ENCODE data around the gene PRSS21.
A peak's percentile ranks its signal among the peaks of the same experiment; 100 is the strongest.

PRSS21 gene

DNA sequence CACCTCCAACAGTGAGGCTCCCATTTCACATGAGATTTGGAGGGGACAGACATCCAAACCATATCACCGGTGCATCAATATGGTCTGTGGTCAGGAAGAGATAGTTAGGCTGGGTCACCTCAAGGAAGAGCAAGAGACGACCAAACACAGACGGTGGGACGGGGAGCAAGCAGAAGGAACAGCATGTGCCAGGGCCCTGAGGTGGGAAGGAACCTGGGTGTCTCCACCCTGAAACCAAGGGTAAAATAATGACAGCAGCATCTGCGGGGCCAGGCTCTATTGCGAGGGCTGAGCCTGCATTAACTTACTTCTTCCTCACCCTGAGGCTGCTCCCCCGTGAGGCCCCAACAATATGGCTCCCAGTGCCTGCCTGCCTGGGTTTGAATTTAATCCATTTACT lies 8.9 kb upstream of the PRSS21 start:
- no peak for DNase-seq

GRCh38 chr16:2809149-2809760 lies 7.8 kb upstream of the PRSS21 start:
- DNase-seq: no peak

DNA sequence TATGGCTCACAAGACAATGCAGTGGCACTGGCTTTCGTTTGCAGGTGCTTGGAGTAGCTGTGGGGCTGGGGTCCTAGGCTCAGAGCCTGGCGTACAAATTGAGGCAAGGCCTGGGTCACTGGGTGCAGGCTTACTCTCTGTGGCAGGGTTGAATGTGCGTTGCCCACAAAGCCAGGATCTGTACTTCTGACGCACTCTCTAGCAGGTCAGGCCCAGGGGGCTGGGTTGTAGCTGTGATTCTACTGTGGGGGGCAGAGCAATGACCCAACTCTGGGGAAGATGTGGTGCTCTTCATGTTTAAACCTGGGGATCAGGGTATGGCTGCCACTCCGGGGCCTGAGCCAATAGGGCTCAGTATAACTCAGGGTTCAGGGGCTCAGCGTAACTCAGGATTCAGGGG lies 6.4 kb upstream of the PRSS21 start:
- no peak for DNase-seq

DNA sequence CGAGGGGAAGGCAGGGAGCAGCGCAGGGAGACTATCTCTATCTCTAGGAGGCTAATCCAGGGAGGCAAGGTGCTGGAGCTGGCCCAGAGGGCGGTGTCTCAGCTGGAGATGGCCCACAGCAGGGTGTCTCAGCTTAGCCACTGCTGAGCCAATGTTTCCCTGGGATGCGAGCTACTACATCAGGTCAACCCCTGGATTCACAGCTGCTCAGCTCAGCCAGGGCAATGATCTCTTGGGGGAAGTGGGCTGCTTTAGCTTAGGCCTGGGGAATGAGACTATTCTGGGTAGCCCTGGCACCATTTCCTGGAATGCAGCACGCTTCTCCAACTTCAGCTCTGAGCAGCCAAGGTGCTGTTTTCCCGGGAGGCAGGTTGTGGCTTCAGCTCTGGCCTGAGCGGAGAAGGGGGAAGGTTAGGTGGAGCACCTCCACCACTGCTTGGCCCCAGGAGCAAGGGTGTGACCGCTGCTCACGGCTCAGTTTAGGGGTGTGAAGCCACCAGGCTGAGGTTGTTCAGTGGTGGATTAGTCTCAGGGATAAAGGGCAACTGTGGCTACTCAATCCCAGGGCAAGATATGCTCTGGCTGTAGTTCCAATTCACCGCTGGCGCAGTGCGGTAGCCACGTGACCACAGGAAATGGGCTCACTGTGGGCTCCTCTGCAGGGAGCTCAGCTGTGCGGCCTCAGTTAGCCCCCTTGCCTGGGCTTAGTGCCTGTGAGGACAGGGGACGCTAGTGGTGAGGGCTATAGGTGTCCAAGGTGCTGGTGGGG lies 5.2 kb upstream of the PRSS21 start:
- no peak for DNase-seq

- DNase-seq: no peak
Measured at GRCh38 chr16:2813771-2814221, 3.2 kb upstream of the PRSS21 start.

GRCh38 chr16:2814551-2815298 lies 2.3 kb upstream of the PRSS21 start:
- DNase-seq: no peak

DNA sequence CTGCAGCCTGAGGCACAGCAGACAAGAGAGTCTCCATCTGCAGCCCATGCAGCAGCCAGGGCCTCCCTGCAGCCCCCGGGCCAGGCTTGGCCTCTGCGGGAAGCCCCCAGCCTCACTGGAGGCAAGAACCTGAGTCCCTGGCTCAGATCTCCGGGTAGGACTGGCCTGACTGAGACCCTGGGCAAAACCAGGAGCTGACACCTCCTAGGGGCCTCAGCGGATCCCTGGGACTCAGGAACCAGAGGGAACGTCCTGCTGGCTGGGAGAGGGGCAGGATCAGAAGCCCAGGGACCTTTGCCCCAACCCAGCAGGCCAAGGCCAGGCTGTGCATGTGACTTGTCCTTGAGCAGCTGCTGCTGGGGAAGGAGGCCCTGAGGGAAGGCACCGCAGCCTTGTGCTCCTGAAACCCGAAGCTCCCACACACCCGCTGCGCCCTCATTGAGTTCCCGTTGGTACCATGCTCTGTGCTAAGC lies 1.7 kb upstream of the PRSS21 start:
- no peak for DNase-seq

GRCh38 chr16:2817340-2818271 lies 569 bp downstream of the PRSS21 start:
- DNase-seq: peak; percentile 4

DNA sequence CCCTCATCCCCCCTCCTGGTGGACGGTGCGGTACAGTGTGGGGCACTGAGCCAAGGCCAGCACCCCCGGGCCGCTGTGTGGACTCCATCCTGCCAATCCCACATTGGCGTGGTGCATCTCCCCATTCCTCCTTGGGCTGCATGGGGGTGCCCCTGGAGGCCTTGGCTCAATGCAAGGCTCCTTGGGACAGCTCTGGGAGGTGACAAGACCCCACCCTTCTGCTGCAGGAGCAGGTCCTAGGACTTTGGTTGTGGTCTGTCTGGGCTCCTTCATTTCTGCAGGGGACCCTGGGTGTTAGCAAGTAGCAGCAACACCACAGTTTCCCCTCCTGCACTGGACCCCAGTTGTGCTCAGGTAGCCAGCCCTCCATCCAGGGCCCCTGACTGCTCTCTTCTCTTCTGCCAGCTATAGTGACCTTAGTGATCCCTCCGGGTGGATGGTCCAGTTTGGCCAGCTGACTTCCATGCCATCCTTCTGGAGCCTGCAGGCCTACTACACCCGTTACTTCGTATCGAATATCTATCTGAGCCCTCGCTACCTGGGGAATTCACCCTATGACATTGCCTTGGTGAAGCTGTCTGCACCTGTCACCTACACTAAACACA lies 1.3 kb downstream of the PRSS21 start:
- DNase-seq: no peak

GRCh38 chr16:2819179-2819938 lies 2.3 kb downstream of the PRSS21 start:
- no peak for DNase-seq

GRCh38 chr16:2819939-2820835 lies 3.1 kb downstream of the PRSS21 start:
- no peak for DNase-seq

- no peak for DNase-seq
Measured at GRCh38 chr16:2820836-2821486, 3.9 kb downstream of the PRSS21 start.

GRCh38 chr16:2821487-2822157 lies 4.6 kb downstream of the PRSS21 start:
- no peak for DNase-seq

- DNase-seq: no peak
Measured at GRCh38 chr16:2822158-2822495, 5.1 kb downstream of the PRSS21 start.

DNA sequence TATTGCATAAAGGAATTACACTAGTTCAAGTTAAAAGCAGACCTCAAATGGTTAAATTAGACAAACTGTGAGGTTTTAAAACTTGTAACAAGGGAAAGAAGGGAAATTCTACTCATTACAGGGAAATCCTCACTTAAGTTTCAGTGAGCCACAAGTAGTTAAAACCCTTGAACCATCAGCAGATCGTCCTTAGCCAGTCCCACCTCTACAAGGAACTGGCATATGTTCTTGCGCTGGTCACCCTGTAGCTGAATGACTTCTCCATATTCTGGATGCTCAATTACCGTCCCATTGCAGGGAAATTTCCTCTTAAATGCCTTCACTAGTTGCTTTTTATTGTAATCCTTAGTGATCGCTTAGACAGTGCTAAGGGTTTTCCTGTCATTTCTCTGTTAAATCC lies 5.5 kb downstream of the PRSS21 start:
- no peak for DNase-seq

GRCh38 chr16:2824626-2825025 lies 7.6 kb downstream of the PRSS21 start:
- DNase-seq: no peak

- no peak for DNase-seq
Measured at GRCh38 chr16:2825049-2825742, 8.2 kb downstream of the PRSS21 start.

DNA sequence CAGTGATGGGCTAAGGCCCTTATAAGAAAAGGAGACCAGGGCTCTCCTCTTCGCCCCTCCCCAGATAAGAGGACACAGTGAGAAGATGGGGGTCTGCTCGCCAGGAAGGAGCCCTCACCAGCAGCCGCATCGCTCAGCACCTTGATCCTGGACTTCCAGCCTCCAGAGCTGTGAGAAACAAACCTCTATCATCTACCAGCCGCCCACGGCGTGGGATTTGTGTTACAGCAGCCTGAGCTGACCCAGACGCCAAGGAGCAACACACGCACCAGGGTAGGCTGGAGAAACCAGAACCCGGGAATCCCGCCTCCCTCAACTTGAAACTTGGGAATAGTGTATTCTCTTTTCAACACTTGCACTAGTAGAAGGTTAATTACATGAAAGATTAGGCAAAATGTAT lies 8.9 kb downstream of the PRSS21 start:
- no peak for DNase-seq

Measured in activated naive CD4-positive, alpha-beta T cell treated with Interleukin-2 at 50 U/mL for 16 hours (primary cell).